H9 (cell line): ENCODE results near the gene PTPN23. TPM values are rescaled to one million over a fixed set of nuclear protein-coding genes. Genes with fewer than 3 reads are reported as not detected.

ENCODE experiments used
- DNase-seq: peaks from one replicate; pipeline ENCODE4 v3.0.0-alpha.2; 2017
- H2AFZ ChIP-seq: one replicate; pipeline ENCODE4 v1.6.1; 2013; ENCODE audit warnings: mild to moderate bottlenecking, low read length, control low read depth, moderate library complexity
- H2AK5ac ChIP-seq: 2 replicates; pipeline ENCODE4 v1.6.1; 2013; ENCODE audit warnings: low read length, control low read depth, mixed read lengths; ENCODE audit not compliant: insufficient read length
- H2BK120ac ChIP-seq: one replicate; pipeline ENCODE4 v1.6.1; 2013; ENCODE audit warnings: low read depth, mild to moderate bottlenecking, low read length, control low read depth, inconsistent platforms; ENCODE audit not compliant: poor library complexity, severe bottlenecking
- H2BK12ac ChIP-seq: 2 replicates; pipeline ENCODE4 v1.6.1; 2013; ENCODE audit warnings: low read length, control low read depth, mixed read lengths, low read depth; ENCODE audit not compliant: insufficient read length
- H2BK15ac ChIP-seq: 2 replicates; pipeline ENCODE4 v1.6.1; 2013; ENCODE audit warnings: low read depth, low read length, control low read depth
- H2BK20ac ChIP-seq: one replicate; pipeline ENCODE4 v1.6.1; 2013; ENCODE audit warnings: low read depth, mild to moderate bottlenecking, low read length, control low read depth, inconsistent platforms; ENCODE audit not compliant: poor library complexity, severe bottlenecking
- H2BK5ac ChIP-seq: 2 replicates; pipeline ENCODE4 v1.6.1; 2013; ENCODE audit warnings: low read length, control low read depth, mixed read lengths; ENCODE audit not compliant: insufficient read length
- H3K14ac ChIP-seq: 2 replicates; pipeline ENCODE4 v1.6.1; 2013; ENCODE audit warnings: low read length, control low read depth; ENCODE audit not compliant: insufficient read depth
- H3K18ac ChIP-seq: 2 replicates; pipeline ENCODE4 v1.6.1; 2013; ENCODE audit warnings: low read depth, mild to moderate bottlenecking, mixed read lengths, low read length, control low read depth; ENCODE audit not compliant: insufficient read length
- H3K23ac ChIP-seq: 2 replicates; pipeline ENCODE4 v1.6.1; 2013; ENCODE audit warnings: low read length, control low read depth, mixed read lengths, low read depth; ENCODE audit not compliant: insufficient read length
- H3K23me2 ChIP-seq: 2 replicates; pipeline ENCODE4 v1.6.1; 2013; ENCODE audit warnings: low read depth, mild to moderate bottlenecking, mixed read lengths, low read length, control low read depth; ENCODE audit not compliant: insufficient read length, poor library complexity, severe bottlenecking
- H3K27ac ChIP-seq: 2 replicates; pipeline ENCODE4 v1.5.1; 2013; ENCODE audit warnings: low read length, control low read depth, mixed read lengths, low read depth; ENCODE audit not compliant: insufficient read length
- H3K27me3 ChIP-seq: 2 replicates; pipeline ENCODE4 v1.6.1; 2013; ENCODE audit warnings: low read length, control low read depth, inconsistent platforms; ENCODE audit not compliant: insufficient read depth
- H3K4ac ChIP-seq: 2 replicates; pipeline ENCODE4 v1.6.1; 2013; ENCODE audit warnings: low read depth, mild to moderate bottlenecking, control low read depth, inconsistent platforms, low read length, moderate library complexity
- H3K4me1 ChIP-seq: 2 replicates; pipeline ENCODE4 v1.6.1; 2013; ENCODE audit warnings: low read length, control low read depth, inconsistent platforms; ENCODE audit not compliant: insufficient read depth
- H3K4me2 ChIP-seq: 2 replicates; pipeline ENCODE4 v1.6.1; 2013; ENCODE audit warnings: low read length, control low read depth, mixed read lengths; ENCODE audit not compliant: insufficient read length, insufficient read depth
- H3K56ac ChIP-seq: 2 replicates; pipeline ENCODE4 v1.6.1; 2013; ENCODE audit warnings: low read depth, mild to moderate bottlenecking, mixed read lengths, low read length, control low read depth; ENCODE audit not compliant: insufficient read length
- H3K79me1 ChIP-seq: 2 replicates; pipeline ENCODE4 v1.6.1; 2013; ENCODE audit warnings: low read depth, mild to moderate bottlenecking, moderate library complexity, low read length, control low read depth, inconsistent platforms; ENCODE audit not compliant: insufficient read depth, poor library complexity, severe bottlenecking
- H3K79me2 ChIP-seq: 2 replicates; pipeline ENCODE4 v1.6.1; 2013; ENCODE audit warnings: low read length, control low read depth, inconsistent platforms; ENCODE audit not compliant: insufficient read depth
- H3K9ac ChIP-seq: 2 replicates; pipeline ENCODE4 v1.6.1; 2013; ENCODE audit warnings: low read length, control low read depth, mixed read lengths; ENCODE audit not compliant: insufficient read length; ENCODE audit errors: extremely low read depth
- H3K9me3 ChIP-seq: one replicate; pipeline ENCODE4 v1.6.1; 2013; ENCODE audit warnings: low read depth, low read length, inconsistent platforms; ENCODE audit not compliant: control insufficient read depth
- H3T11ph ChIP-seq: one replicate; pipeline ENCODE4 v1.6.1; 2013; ENCODE audit warnings: mild to moderate bottlenecking, low read length, control low read depth, inconsistent platforms
- H4K20me1 ChIP-seq: one replicate; pipeline ENCODE4 v1.6.1; 2013; ENCODE audit not compliant: control insufficient read depth, insufficient read length, insufficient read depth
- H4K5ac ChIP-seq: 2 replicates; pipeline ENCODE4 v1.6.1; 2013; ENCODE audit warnings: low read depth, mild to moderate bottlenecking, mixed read lengths, low read length, control low read depth; ENCODE audit not compliant: insufficient read length
- H4K8ac ChIP-seq: replicated peaks from 2 replicates; pipeline ENCODE4 v1.6.1; 2013; ENCODE audit warnings: low read length, control low read depth, mixed read lengths, low read depth; ENCODE audit not compliant: insufficient read length
- H4K91ac ChIP-seq: 2 replicates; pipeline ENCODE4 v1.6.1; 2013; ENCODE audit warnings: low read depth, mild to moderate bottlenecking, moderate library complexity, mixed read lengths, low read length, control low read depth; ENCODE audit not compliant: insufficient read length
- H3K27ac Mint-ChIP-seq, 3 experiments: 2 replicates in 2 of 3; 3 replicates in 1 of 3; pipeline ENCODE4 v1.8.0; 2020 to 2021; ENCODE audit warnings: mixed read lengths in 3 of 3, mild to moderate bottlenecking in 1 of 3, moderate library complexity in 1 of 3
- H3K27me3 Mint-ChIP-seq: 2 replicates; pipeline ENCODE4 v1.8.0; 2021; ENCODE audit warnings: low read depth, mild to moderate bottlenecking, moderate library complexity, mixed read lengths
- H3K36me3 Mint-ChIP-seq, 3 experiments: 2 replicates in 2 of 3; 3 replicates in 1 of 3; pipeline ENCODE4 v1.8.0; 2020 to 2021; ENCODE audit warnings: low read depth in 3 of 3, mixed read lengths in 3 of 3; ENCODE audit not compliant: insufficient read depth in 1 of 3
- H3K4me1 Mint-ChIP-seq, 2 experiments: 2 replicates each; pipeline ENCODE4 v1.8.0; 2020; ENCODE audit warnings: mixed read lengths in 2 of 2
- H3K4me3 Mint-ChIP-seq, 2 experiments: 2 replicates in 1 of 2; 3 replicates in 1 of 2; pipeline ENCODE4 v1.8.0; 2020 to 2021; ENCODE audit warnings: mild to moderate bottlenecking in 2 of 2, mixed read lengths in 2 of 2, moderate library complexity in 1 of 2
- H3K9me3 Mint-ChIP-seq, 2 experiments: 2 replicates in 1 of 2; 3 replicates in 1 of 2; pipeline ENCODE4 v1.8.0; 2020; ENCODE audit warnings: mild to moderate bottlenecking in 2 of 2, mixed read lengths in 2 of 2, moderate library complexity in 1 of 2
- WGBS: extraction: QIAGEN DNeasy Blood & Tissue Kit; methylation state at CpG from one replicate; pipeline ENCODE4 v1.1.7; 2013; ENCODE audit warnings: missing lambda C conversion rate, low lambda C conversion rate, mixed read lengths; ENCODE audit not compliant: insufficient read length; ENCODE audit errors: extremely low coverage; 5-methylcytosine and 5-hydroxymethylcytosine counted together
- total RNA-seq: library from RNA; stranded (reverse); gene quantifications from 2 replicates; pipeline ENCODE4 v1.2.1, GENCODE V29; 2021
- TF ChIP-seq, protein P1 (sequence below): fragments of 200-600 bp; sonication (generic); conservative IDR thresholded peaks from 3 replicates; pipeline ENCODE4 v1.8.0; 2021; ENCODE audit warnings: antibody characterized with exemption, mild to moderate bottlenecking

Gene PTPN23
- total RNA-seq, 1 experiment from 2014 or later, result 42.2 TPM

DNA sequence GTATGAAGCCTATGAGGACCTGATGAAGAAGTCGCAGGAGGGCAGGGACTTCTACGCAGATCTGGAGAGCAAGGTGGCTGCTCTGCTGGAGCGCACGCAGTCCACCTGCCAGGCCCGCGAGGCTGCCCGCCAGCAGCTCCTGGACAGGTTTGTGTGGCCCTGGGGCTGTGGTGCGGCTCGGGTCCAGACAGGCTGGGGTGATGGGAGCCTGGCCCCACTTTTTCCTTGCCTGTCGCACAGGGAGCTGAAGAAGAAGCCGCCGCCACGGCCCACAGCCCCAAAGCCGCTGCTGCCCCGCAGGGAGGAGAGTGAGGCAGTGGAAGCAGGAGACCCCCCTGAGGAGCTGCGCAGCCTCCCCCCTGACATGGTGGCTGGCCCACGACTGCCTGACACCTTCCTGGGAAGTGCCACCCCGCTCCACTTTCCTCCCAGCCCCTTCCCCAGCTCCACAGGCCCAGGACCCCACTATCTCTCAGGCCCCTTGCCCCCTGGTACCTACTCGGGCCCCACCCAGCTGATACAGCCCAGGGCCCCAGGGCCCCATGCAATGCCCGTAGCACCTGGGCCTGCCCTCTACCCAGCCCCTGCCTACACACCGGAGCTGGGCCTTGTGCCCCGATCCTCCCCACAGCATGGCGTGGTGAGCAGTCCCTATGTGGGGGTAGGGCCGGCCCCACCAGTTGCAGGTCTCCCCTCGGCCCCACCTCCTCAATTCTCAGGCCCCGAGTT, 29.0 kb downstream of the PTPN23 start:
- no peaks in the 10 kb centered on the region; the same call in 1 of the 2 replicates for H3K27me3 Mint-ChIP-seq
- Histone ChIP-seq H3K79me1 (no peaks in the 10 kb centered on the region), H4K5ac (no peak overlapping the region), H2AK5ac (no peak overlapping the region), H2BK20ac (no peak overlapping the region), H3K23ac (no peak overlapping the region), H4K91ac (no peak overlapping the region), H4K20me1 (no peaks in the 10 kb centered on the region), H3K14ac (no peak overlapping the region), H3K4me2 (no peak overlapping the region), H3K56ac (no peak overlapping the region), H2BK15ac (no peak overlapping the region), H2BK120ac (no peak overlapping the region), H3K4ac (no peak overlapping the region), H3K4me1 (no peaks in the 10 kb centered on the region), H3K23me2 (no peaks in the 10 kb centered on the region), H3K18ac (no peak overlapping the region), H3K27ac (no peak overlapping the region), H3K9me3 (no peaks in the 10 kb centered on the region), H3T11ph (no peak overlapping the region), H3K79me2 (no peaks in the 10 kb centered on the region), H2AFZ (no peak overlapping the region), H3K9ac (no peak overlapping the region), H2BK12ac (no peak overlapping the region), H2BK5ac (no peak overlapping the region), H3K27me3 (no peaks in the 10 kb centered on the region), H4K8ac (no peak overlapping the region)
- no peaks in the 10 kb centered on the region for H3K9me3 Mint-ChIP-seq
- DNase-seq, result no peak
- H3K27ac Mint-ChIP-seq, result no peak overlapping the region
- TF ChIP-seq, protein P1, sequence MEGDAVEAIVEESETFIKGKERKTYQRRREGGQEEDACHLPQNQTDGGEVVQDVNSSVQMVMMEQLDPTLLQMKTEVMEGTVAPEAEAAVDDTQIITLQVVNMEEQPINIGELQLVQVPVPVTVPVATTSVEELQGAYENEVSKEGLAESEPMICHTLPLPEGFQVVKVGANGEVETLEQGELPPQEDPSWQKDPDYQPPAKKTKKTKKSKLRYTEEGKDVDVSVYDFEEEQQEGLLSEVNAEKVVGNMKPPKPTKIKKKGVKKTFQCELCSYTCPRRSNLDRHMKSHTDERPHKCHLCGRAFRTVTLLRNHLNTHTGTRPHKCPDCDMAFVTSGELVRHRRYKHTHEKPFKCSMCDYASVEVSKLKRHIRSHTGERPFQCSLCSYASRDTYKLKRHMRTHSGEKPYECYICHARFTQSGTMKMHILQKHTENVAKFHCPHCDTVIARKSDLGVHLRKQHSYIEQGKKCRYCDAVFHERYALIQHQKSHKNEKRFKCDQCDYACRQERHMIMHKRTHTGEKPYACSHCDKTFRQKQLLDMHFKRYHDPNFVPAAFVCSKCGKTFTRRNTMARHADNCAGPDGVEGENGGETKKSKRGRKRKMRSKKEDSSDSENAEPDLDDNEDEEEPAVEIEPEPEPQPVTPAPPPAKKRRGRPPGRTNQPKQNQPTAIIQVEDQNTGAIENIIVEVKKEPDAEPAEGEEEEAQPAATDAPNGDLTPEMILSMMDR, result no peak
- H3K36me3 Mint-ChIP-seq, result peaks cover 22 to 56% (median 49%) of the 10 kb centered on the region in 3 experiments
- no peaks in the 10 kb centered on the region for H3K4me1 Mint-ChIP-seq
- WGBS, result no CpG with 5 or more reads among the region's 26 CpGs
- H3K4me3 Mint-ChIP-seq, result no peak overlapping the region
